Right atrium auricular region (tissue), 2 donors: ENCODE data around the gene SLIT3. TPM values are rescaled to one million over a fixed set of nuclear protein-coding genes. Genes with fewer than 3 reads are reported as not detected.

Experiments
- DNase-seq: peaks from one replicate; pipeline ENCODE4 v3.0.0-alpha.2; 2019; ENCODE audit warnings: low spot score
- H3K27ac ChIP-seq, 2 donors: fragments of 200-600 bp; sonication (generic); 1 replicate in 1 of 2; 2 replicates in 1 of 2; pipeline ENCODE4 v1.5.1; 2016 to 2019
- H3K27me3 ChIP-seq, 2 donors: fragments of 200-600 bp; sonication (generic); one replicate each; pipeline versions ENCODE4 v1.5.1 to v1.6.0; 2017 to 2019
- H3K36me3 ChIP-seq: fragments of 200-600 bp; sonication (generic); one replicate; pipeline ENCODE4 v1.5.1; 2016
- H3K4me1 ChIP-seq, 2 donors: fragments of 200-600 bp; sonication (generic); one replicate each; pipeline versions ENCODE4 v1.5.1 to v1.6.0; 2017 to 2019
- H3K4me3 ChIP-seq, 2 donors: fragments of 200-600 bp; sonication (generic); 1 replicate in 1 of 2; 2 replicates in 1 of 2; pipeline ENCODE4 v1.5.1; 2017 to 2019; ENCODE audit warnings: mild to moderate bottlenecking in 1 of 2, moderate library complexity in 1 of 2
- H3K9me3 ChIP-seq, 2 donors: fragments of 200-600 bp; sonication (generic); one replicate each; pipeline ENCODE4 v1.5.1; 2019
- CTCF ChIP-seq, 2 donors: fragments of 200-600 bp; sonication (generic); IDR thresholded peaks; one replicate each; pipeline ENCODE4 v1.5.1; 2019; ENCODE audit warnings: antibody characterized with exemption in 2 of 2
- total RNA-seq, 2 donors: library from RNA; depleted of rRNA; stranded (reverse); fragments of >200 nt; gene quantifications; one replicate each; pipeline ENCODE4 v1.1.0, GENCODE V29; 2016

Gene SLIT3
- total RNA-seq, 2 donors from 2014 or later: 66.1 to 85.8 TPM

- no peaks in the 10 kb centered on the region for H3K9me3 ChIP-seq
- no peak for TF ChIP-seq CTCF (IDR thresholded peaks at IDR 0.05)
- H3K4me3 ChIP-seq: no peak overlapping the region
- peaks cover 0 to 24% of the 10 kb centered on the region in 2 donors for H3K4me1 ChIP-seq
- DNase-seq: no peak
- H3K27me3 ChIP-seq: no peaks in the 10 kb centered on the region
- no peaks in the 10 kb centered on the region for H3K36me3 ChIP-seq
- peak overlapping the region in 1 of 2 donors; percentile 28 for H3K27ac ChIP-seq
These were observed 135.9 kb downstream of the SLIT3 start for GRCh38 chr5:169165052-169165451.

GRCh38 chr5:169164481-169164925 lies 136.4 kb downstream of the SLIT3 start:
- peak overlapping the region; percentile 26 to 28 for H3K27ac ChIP-seq
- H3K4me3 ChIP-seq: no peak overlapping the region
- no peaks in the 10 kb centered on the region for H3K36me3 ChIP-seq
- peaks cover 0 to 24% of the 10 kb centered on the region in 2 donors for H3K4me1 ChIP-seq
- DNase-seq: no peak
- no peak for TF ChIP-seq CTCF (IDR thresholded peaks at IDR 0.05)
- no peaks in the 10 kb centered on the region for H3K9me3 ChIP-seq
- no peaks in the 10 kb centered on the region for H3K27me3 ChIP-seq

DNA sequence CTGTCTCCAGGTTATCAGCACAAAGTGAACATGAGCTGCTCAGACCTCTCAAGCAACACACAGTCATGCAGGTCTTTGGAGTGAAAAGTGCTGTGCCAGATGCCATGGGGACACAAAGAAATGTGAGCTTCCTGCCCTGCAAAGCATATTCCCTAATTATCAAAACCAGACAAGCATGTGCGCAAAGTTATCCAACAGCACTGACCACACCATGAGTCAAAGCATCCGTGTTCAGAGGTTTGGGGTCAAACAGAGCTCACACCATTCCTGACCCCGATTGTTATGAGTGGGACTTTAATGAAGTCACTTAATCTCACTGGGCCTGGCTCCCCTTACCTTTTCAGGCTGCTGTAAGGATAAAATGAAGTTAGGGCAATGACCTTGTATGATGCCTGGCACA lies 138.5 kb downstream of the SLIT3 start:
- no peak for DNase-seq
- no peaks in the 10 kb centered on the region for H3K36me3 ChIP-seq

DNA sequence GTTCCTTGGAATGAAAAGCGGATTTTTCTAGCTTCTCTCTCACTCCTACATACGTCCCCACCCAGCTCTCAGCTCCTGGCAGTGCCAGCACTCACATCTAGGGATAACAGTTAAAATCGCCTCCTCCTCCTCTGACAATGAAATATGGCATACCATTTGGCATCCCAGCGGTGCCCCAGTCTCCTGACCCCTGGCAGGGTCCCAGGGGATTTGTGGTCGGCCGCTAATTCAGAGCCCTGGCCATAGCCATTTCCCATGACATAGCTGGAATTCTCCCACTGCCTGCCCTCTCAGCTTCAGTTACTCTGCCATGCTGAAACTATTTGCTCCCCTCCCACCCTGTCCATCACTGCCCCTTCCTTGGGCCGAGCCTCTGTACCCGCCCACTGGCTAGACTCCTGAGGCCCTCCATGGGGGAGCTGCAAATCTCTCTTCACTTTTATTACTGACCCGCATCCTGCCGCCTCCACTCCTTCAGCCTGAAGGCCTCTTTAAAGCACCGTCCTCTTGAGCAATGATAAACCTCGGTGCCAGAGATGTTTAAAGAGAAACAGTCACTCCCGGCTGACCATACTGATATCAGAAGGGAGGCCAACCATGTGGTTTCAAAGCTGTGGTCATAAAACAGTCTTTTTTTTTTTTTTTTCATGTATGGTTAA lies 139.8 kb downstream of the SLIT3 start:
- Histone ChIP-seq H3K27ac (peak overlapping the region; percentile 54 to 74), H3K27me3 (no peaks in the 10 kb centered on the region), H3K4me1 (peaks cover 0 to 24% of the 10 kb centered on the region in 2 donors), H3K36me3 (no peaks in the 10 kb centered on the region), H3K9me3 (peaks cover 0 to 16% of the 10 kb centered on the region in 2 donors), H3K4me3 (peak overlapping the region in 1 of 2 donors; percentile 16)
- TF ChIP-seq CTCF (IDR thresholded peaks at IDR 0.05): no peak
- DNase-seq: peak; percentile 71

More for the DNA sequence above, 138.5 kb downstream of the SLIT3 start:
- Histone ChIP-seq H3K27me3 (no peaks in the 10 kb centered on the region), H3K4me3 (no peak overlapping the region), H3K9me3 (peaks cover 0 to 16% of the 10 kb centered on the region in 2 donors), H3K27ac (no peak overlapping the region), H3K4me1 (peaks cover 0 to 24% of the 10 kb centered on the region in 2 donors)
- no peak for TF ChIP-seq CTCF (IDR thresholded peaks at IDR 0.05)

GRCh38 chr5:169160405-169160901 lies 140.5 kb downstream of the SLIT3 start:
- peaks cover 0 to 24% of the 10 kb centered on the region in 2 donors for H3K4me1 ChIP-seq
- peaks cover 0 to 16% of the 10 kb centered on the region in 2 donors for H3K9me3 ChIP-seq
- no peak overlapping the region for H3K4me3 ChIP-seq
- peak overlapping the region; percentile 54 to 74 for H3K27ac ChIP-seq
- peak in 1 of 2 donors; percentile 22 for TF ChIP-seq CTCF (IDR thresholded peaks at IDR 0.05)
- no peaks in the 10 kb centered on the region for H3K36me3 ChIP-seq
- peak; percentile 64 for DNase-seq
- no peaks in the 10 kb centered on the region for H3K27me3 ChIP-seq
